ENCODE results near the gene KLHL14.

DNA sequence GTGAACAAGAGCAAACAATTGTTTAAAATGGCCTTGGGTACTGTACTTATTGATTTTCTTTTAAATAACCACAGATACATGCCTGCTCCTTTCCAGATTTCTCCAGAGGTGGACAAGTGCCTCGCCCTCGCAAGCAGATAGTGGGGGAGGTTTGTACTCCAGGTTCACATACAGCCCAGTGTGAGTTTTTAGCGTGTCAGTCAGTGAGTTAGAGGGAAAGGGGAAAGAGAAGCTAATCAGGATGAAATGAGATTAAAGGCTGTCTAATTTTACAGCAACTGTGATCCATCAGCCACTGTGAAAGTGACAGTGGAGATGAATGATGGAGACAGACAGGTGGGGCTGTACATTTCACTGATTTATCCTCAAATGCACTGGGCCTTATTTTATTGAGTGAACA is 74.7 kb downstream of the KLHL14 start:
- TF ChIP-seq, protein P1, sequence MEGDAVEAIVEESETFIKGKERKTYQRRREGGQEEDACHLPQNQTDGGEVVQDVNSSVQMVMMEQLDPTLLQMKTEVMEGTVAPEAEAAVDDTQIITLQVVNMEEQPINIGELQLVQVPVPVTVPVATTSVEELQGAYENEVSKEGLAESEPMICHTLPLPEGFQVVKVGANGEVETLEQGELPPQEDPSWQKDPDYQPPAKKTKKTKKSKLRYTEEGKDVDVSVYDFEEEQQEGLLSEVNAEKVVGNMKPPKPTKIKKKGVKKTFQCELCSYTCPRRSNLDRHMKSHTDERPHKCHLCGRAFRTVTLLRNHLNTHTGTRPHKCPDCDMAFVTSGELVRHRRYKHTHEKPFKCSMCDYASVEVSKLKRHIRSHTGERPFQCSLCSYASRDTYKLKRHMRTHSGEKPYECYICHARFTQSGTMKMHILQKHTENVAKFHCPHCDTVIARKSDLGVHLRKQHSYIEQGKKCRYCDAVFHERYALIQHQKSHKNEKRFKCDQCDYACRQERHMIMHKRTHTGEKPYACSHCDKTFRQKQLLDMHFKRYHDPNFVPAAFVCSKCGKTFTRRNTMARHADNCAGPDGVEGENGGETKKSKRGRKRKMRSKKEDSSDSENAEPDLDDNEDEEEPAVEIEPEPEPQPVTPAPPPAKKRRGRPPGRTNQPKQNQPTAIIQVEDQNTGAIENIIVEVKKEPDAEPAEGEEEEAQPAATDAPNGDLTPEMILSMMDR (IDR thresholded peaks at IDR 0.05; ENCODE audit: insufficient read depth, low read length, poor library complexity, severe bottlenecking): no peak
- TF ChIP-seq EZH2phosphoT487 (conservative IDR thresholded peaks at IDR 0.05; ENCODE audit: low read length): no peak
